GM18498 (cell line): ENCODE data around the gene SERPINB13.

Experiments
- ATAC-seq: cut with Tn5 transposase; IDR thresholded peaks from one replicate; pipeline ENCODE4 v1.9.1; 2021; ENCODE audit warnings: mild to moderate bottlenecking, moderate library complexity; ENCODE audit not compliant: unreplicated experiment

Gene SERPINB13

DNA sequence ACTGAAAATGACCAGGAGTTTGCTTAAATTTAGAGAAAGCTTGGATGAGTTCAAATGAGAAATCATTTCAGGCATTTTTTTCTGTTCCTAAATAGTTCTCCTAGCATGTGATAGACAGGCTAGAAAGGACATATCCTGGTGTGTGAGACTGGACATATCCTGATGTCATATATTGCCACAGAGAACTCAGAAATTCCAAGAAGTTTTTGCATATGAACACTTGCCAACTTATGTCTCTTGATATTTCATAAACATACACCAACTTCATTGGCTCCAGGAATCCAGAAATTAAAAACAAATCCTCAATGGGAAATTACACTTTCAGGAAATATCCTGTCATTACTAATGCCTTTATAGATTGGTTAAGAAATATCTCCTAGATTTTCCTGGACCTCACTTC lies 59.8 kb downstream of the SERPINB13 start:
- no peak for ATAC-seq

DNA sequence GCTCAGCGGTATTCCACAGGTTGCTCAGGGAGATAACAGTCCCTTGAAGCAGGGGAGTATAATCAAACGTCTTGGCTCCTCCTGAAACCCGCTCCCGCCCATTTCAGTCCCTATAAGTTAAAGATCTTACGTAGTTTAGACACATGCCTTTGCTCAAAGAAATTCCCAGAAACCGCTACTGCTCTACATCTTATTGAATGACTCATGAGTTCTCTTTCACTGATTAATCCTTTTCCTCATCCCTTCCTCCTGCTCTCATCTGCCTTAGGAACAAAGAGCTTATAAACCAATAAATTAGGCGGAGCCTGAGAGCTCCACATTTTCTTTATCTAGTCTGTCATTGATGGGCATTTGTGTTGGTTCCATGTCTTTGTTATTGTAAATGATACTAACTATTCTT lies 61.1 kb downstream of the SERPINB13 start:
- ATAC-seq: no peak
